Upper lobe of right lung (tissue), 1 donor: Measurements from ENCODE around the gene STX1A. TPM values are rescaled to one million over a fixed set of nuclear protein-coding genes. Genes with fewer than 3 reads are reported as not detected.

Experiments
- ATAC-seq: fragments of 200-7000 bp; cut with Tn5 transposase; one replicate; pipeline ENCODE4 v1.9.1; 2020; ENCODE audit warnings: mild to moderate bottlenecking, moderate library complexity
- DNase-seq: peaks from one replicate; pipeline ENCODE4 v3.0.0-alpha.2; 2020
- H3K27ac ChIP-seq: fragments of 200-600 bp; one replicate; pipeline ENCODE4 v1.8.0; 2022
- H3K27me3 ChIP-seq: fragments of 200-600 bp; one replicate; pipeline ENCODE4 v1.8.0; 2022; ENCODE audit warnings: mild to moderate bottlenecking
- H3K36me3 ChIP-seq: fragments of 200-600 bp; one replicate; pipeline ENCODE4 v1.8.0; 2022
- H3K4me1 ChIP-seq: fragments of 200-600 bp; one replicate; pipeline ENCODE4 v1.8.0; 2022
- H3K4me3 ChIP-seq: fragments of 200-600 bp; one replicate; pipeline ENCODE4 v1.8.0; 2022; ENCODE audit warnings: mild to moderate bottlenecking
- H3K9me3 ChIP-seq: fragments of 200-600 bp; one replicate; pipeline ENCODE4 v1.8.0; 2022
- CTCF ChIP-seq: fragments of 200-600 bp; IDR thresholded peaks from one replicate; pipeline ENCODE4 v1.8.0; 2022; ENCODE audit warnings: antibody characterized with exemption
- intact Hi-C: fragments of 100-400 bp; cut with DNase I; formaldehyde crosslinking; loops from one replicate; pipeline ENCODE4 v1.11.0; 2022
- microRNA-seq: library from miRNA; unstranded; fragments of <30 nt; microRNA quantifications from one replicate; pipeline ENCODE4 v1.2.0, GENCODE V29; 2020; ENCODE audit warnings: borderline microRNAs expressed
- total RNA-seq: library from RNA; stranded (reverse); fragmentation: NEBNext Ultra II Directional; extraction: Animal tissue kit (Norgen Biotek cat#: 25700); gene quantifications from one replicate; pipeline ENCODE4 v1.2.1, GENCODE V29; 2021
- donor health status: DM: no; HTN: yes; CAD: no; lungs with severe emphysema.

STX1A gene
- total RNA-seq, 1 donor from 2014 or later, result 6.3 TPM

- DNase-seq (no peak), ATAC-seq (no peak)
- TF ChIP-seq CTCF, result no peak
- peaks cover 3% of the 10 kb centered on the region for H3K4me1 ChIP-seq
- peaks cover 25% of the 10 kb centered on the region for H3K27me3 ChIP-seq
- intact Hi-C loops, result no loop called here
- no peak overlapping the region for H3K27ac ChIP-seq
- no peak overlapping the region for H3K4me3 ChIP-seq
- no peaks in the 10 kb centered on the region for H3K36me3 ChIP-seq
- no peaks in the 10 kb centered on the region for H3K9me3 ChIP-seq
Observed at GRCh38 chr7:73652541-73652949, 66.9 kb downstream of the STX1A start.

- Histone ChIP-seq H3K27ac (no peak overlapping the region), H3K9me3 (no peaks in the 10 kb centered on the region), H3K27me3 (peaks cover 37% of the 10 kb centered on the region)
Observed at GRCh38 chr7:73650524-73650923, 68.9 kb downstream of the STX1A start.

GRCh38 chr7:73649576-73649975, 69.9 kb downstream of the STX1A start:
- ATAC-seq, result no peak
- no peak for TF ChIP-seq CTCF
- DNase-seq, result no peak
- H3K4me3 ChIP-seq, result no peak overlapping the region
- H3K36me3 ChIP-seq, result no peaks in the 10 kb centered on the region
- intact Hi-C loops, result no loop called here
- H3K27ac ChIP-seq, result no peak overlapping the region
- no peaks in the 10 kb centered on the region for H3K9me3 ChIP-seq
- H3K4me1 ChIP-seq, result peaks cover 3% of the 10 kb centered on the region
- H3K27me3 ChIP-seq, result peaks cover 37% of the 10 kb centered on the region

More at GRCh38 chr7:73650524-73650923, 68.9 kb downstream of the STX1A start:
- no peak for TF ChIP-seq CTCF
- Histone ChIP-seq H3K4me1 (peaks cover 3% of the 10 kb centered on the region), H3K36me3 (no peaks in the 10 kb centered on the region), H3K4me3 (no peak overlapping the region)
- ATAC-seq, result no peak
- DNase-seq, result no peak
- intact Hi-C loops, result no loop called here

Small RNA genes lying within 50 kb of the gene (microRNA-seq; reads per million reads assigned to microRNA genes)
- gene MIR4284, result not detected

Other genes starting within 250 kb of the STX1A start
- gene BAZ1B, start 197.4 kb downstream of the STX1A start, total RNA-seq, result 55.7 TPM
- 71.8 TPM for gene BCL7B, start 162.0 kb downstream of the STX1A start, total RNA-seq
- 29.8 TPM for gene TBL2, start 141.1 kb downstream of the STX1A start, total RNA-seq
- 11.1 TPM for gene MLXIPL, start 95.1 kb downstream of the STX1A start, total RNA-seq
- 1.4 TPM for gene VPS37D, start 51.8 kb downstream of the STX1A start, total RNA-seq
- gene DNAJC30, start 36.2 kb downstream of the STX1A start, total RNA-seq, result 10.2 TPM
- gene BUD23, start 36.1 kb downstream of the STX1A start, total RNA-seq, result 38.4 TPM
- gene ABHD11, start 19.1 kb upstream of the STX1A start, total RNA-seq, result 19.7 TPM
- 11.8 TPM for gene CLDN3, start 50.6 kb upstream of the STX1A start, total RNA-seq
- gene CLDN4, start 111.3 kb upstream of the STX1A start, total RNA-seq, result 103 TPM
- 2.3 TPM for gene METTL27, start 122.8 kb upstream of the STX1A start, total RNA-seq
- gene TMEM270, start 141.5 kb upstream of the STX1A start, total RNA-seq, result not detected